D721Med (cell line): ENCODE results near the gene DYNLL2.

Source experiments
- DNase-seq: peaks from one replicate; pipeline ENCODE4 v3.0.0; 2011; ENCODE audit warnings: low spot score; ENCODE audit not compliant: insufficient read length
- FAIRE-seq: peaks from 2 replicates; lab custom pipeline; 2011; peaks lifted over from hg19 to GRCh38; lab: Jason Lieb, UNC
- TF ChIP-seq, protein P1 (sequence below): IDR thresholded peaks from 2 replicates; pipeline ENCODE4 v1.5.1; 2012; ENCODE audit warnings: mild to moderate bottlenecking, control low read depth; ENCODE audit not compliant: insufficient read depth; ENCODE audit errors: missing control alignments

The DYNLL2 gene

GRCh38 chr17:58144801-58145200 is 61.6 kb downstream of the DYNLL2 start:
- FAIRE-seq (no peak), DNase-seq (no peak)
- TF ChIP-seq, protein P1, sequence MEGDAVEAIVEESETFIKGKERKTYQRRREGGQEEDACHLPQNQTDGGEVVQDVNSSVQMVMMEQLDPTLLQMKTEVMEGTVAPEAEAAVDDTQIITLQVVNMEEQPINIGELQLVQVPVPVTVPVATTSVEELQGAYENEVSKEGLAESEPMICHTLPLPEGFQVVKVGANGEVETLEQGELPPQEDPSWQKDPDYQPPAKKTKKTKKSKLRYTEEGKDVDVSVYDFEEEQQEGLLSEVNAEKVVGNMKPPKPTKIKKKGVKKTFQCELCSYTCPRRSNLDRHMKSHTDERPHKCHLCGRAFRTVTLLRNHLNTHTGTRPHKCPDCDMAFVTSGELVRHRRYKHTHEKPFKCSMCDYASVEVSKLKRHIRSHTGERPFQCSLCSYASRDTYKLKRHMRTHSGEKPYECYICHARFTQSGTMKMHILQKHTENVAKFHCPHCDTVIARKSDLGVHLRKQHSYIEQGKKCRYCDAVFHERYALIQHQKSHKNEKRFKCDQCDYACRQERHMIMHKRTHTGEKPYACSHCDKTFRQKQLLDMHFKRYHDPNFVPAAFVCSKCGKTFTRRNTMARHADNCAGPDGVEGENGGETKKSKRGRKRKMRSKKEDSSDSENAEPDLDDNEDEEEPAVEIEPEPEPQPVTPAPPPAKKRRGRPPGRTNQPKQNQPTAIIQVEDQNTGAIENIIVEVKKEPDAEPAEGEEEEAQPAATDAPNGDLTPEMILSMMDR = no peak
